Ishikawa (cell line): Measurements from ENCODE around the gene PRDM2.

ENCODE experiments used
- CEBPB ChIP-seq: IDR thresholded peaks from 2 replicates; pipeline ENCODE4 v1.6.1; 2012
- CREB1 ChIP-seq: IDR thresholded peaks from 2 replicates; pipeline ENCODE4 v1.6.1; 2012; ENCODE audit warnings: low read depth
- EGR1 ChIP-seq: IDR thresholded peaks from 2 replicates; pipeline ENCODE4 v1.6.1; 2012
- EP300 ChIP-seq: IDR thresholded peaks from 2 replicates; pipeline ENCODE4 v1.6.1; 2012; ENCODE audit warnings: borderline replicate concordance
- FOXM1 ChIP-seq: IDR thresholded peaks from 2 replicates; pipeline ENCODE4 v1.6.1; 2012; ENCODE audit warnings: low read depth, borderline replicate concordance
- NFIC ChIP-seq: IDR thresholded peaks from 2 replicates; pipeline ENCODE4 v1.6.1; 2012
- RAD21 ChIP-seq: IDR thresholded peaks from 2 replicates; pipeline ENCODE4 v1.6.1; 2012; ENCODE audit warnings: low read depth
- REST ChIP-seq: IDR thresholded peaks from 2 replicates; pipeline ENCODE4 v1.6.1; 2012; ENCODE audit warnings: low read depth, mild to moderate bottlenecking
- TAF1 ChIP-seq: IDR thresholded peaks from 2 replicates; pipeline ENCODE4 v1.6.1; 2012; ENCODE audit warnings: low read depth, mild to moderate bottlenecking
- TCF12 ChIP-seq: IDR thresholded peaks from 2 replicates; pipeline ENCODE4 v1.6.1; 2012; ENCODE audit warnings: low read depth
- TEAD4 ChIP-seq: IDR thresholded peaks from 2 replicates; pipeline ENCODE4 v1.6.1; 2012
- USF1 ChIP-seq: IDR thresholded peaks from 2 replicates; pipeline ENCODE4 v1.6.1; 2012
- YY1 ChIP-seq: IDR thresholded peaks from 2 replicates; pipeline ENCODE4 v1.6.1; 2012; ENCODE audit warnings: low read depth
- ZBTB7A ChIP-seq: IDR thresholded peaks from 2 replicates; pipeline ENCODE4 v1.6.1; 2012; ENCODE audit warnings: low read depth
- TF ChIP-seq, protein P1 (sequence below): IDR thresholded peaks from 2 replicates; pipeline ENCODE4 v1.6.1; 2012

Gene PRDM2

DNA sequence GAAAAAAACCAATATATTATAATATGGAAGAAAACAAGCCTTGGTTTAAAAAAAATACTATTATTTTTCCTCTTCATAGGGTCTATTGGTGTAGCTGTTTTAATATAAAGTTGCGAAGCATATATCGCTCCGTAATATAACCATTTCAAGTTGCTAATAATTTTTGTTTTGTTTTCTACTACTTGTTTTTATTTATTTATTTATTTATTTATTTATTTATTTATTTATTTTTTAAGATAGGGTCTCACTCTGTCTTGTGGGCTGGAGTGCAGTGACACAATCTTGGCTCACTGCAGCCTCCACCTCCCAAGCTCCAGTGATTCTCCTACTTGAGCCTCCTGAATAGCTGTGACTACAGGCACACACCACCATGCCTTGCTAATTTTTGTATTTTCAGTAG lies 46.4 kb downstream of the PRDM2 start:
- no peak for TF ChIP-seq TEAD4
- TF ChIP-seq EGR1, result no peak
- TF ChIP-seq RAD21, result no peak
- TF ChIP-seq YY1, result no peak

- TF ChIP-seq REST (no peak), EGR1 (no peak), CEBPB (no peak), TAF1 (peak; percentile 73; the same call in 1 of the 2 replicates), CREB1 (no peak), TEAD4 (no peak), RAD21 (no peak), ZBTB7A (0 out of 2 replicates have a peak, but pooled peaks have one; percentile 35), USF1 (no peak), EP300 (no peak), NFIC (no peak), YY1 (no peak; the same call in 1 of the 2 replicates), TCF12 (no peak), FOXM1 (no peak)
- TF ChIP-seq, protein P1, sequence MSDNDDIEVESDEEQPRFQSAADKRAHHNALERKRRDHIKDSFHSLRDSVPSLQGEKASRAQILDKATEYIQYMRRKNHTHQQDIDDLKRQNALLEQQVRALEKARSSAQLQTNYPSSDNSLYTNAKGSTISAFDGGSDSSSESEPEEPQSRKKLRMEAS, result peak; percentile 46; the same call in 1 of the 2 replicates
Measured at GRCh38 chr1:13748610-13749505, 48.9 kb downstream of the PRDM2 start.

- TF ChIP-seq USF1 (no peak), YY1 (no peak), REST (no peak), RAD21 (no peak), TAF1 (peak; percentile 9; the same call in 1 of the 2 replicates)
Measured at GRCh38 chr1:13749543-13750341, 49.8 kb downstream of the PRDM2 start.

GRCh38 chr1:13751458-13751871 lies 51.5 kb downstream of the PRDM2 start:
- no peak for TF ChIP-seq REST
- TF ChIP-seq RAD21, result no peak
- no peak for TF ChIP-seq EGR1
- TF ChIP-seq EP300, result no peak
